Lung (tissue), 12 donors: ENCODE measurements around the gene NPAS3. TPM values are rescaled to one million over a fixed set of nuclear protein-coding genes. Genes with fewer than 3 reads are reported as not detected.

Experiments used
- ATAC-seq: fragments of 200-7000 bp; cut with Tn5 transposase; one replicate; pipeline ENCODE4 v1.9.1; 2020; ENCODE audit warnings: moderate number of reproducible peaks; ENCODE audit not compliant: insufficient read depth, low FRiP score
- DNase-seq, 3 donors: peaks; one replicate each; pipeline ENCODE4 v3.0.0-alpha.2; 2013 to 2017
- H3K27ac ChIP-seq, 2 donors: one replicate each; pipeline ENCODE4 v1.5.1; 2013; ENCODE audit warnings: mild to moderate bottlenecking in 2 of 2, moderate library complexity in 2 of 2, control low read depth in 1 of 2, inconsistent platforms in 1 of 2, low read depth in 1 of 2, low read length in 1 of 2
- H3K27me3 ChIP-seq, 3 donors: one replicate each; pipeline ENCODE4 v1.5.1; 2013; ENCODE audit warnings: low read length in 2 of 3; ENCODE audit not compliant: control insufficient read depth in 3 of 3, insufficient read depth in 3 of 3
- H3K36me3 ChIP-seq, 4 donors: one replicate each; pipeline ENCODE4 v1.5.1; 2013; ENCODE audit warnings: low read length in 4 of 4, mild to moderate bottlenecking in 1 of 4, moderate library complexity in 1 of 4; ENCODE audit not compliant: control insufficient read depth in 4 of 4, insufficient read depth in 4 of 4
- H3K4me1 ChIP-seq, 5 donors: one replicate each; pipeline ENCODE4 v1.5.1; 2013; ENCODE audit warnings: low read length in 5 of 5, mild to moderate bottlenecking in 2 of 5, moderate library complexity in 1 of 5; ENCODE audit not compliant: control insufficient read depth in 5 of 5, insufficient read depth in 5 of 5
- H3K4me3 ChIP-seq: one replicate; pipeline ENCODE4 v1.5.1; 2013; ENCODE audit warnings: mild to moderate bottlenecking, control low read depth, moderate library complexity
- H3K9ac ChIP-seq, 2 donors: one replicate each; pipeline ENCODE4 v1.5.1; 2013; ENCODE audit warnings: low read length in 2 of 2, control low read depth in 1 of 2; ENCODE audit not compliant: insufficient read depth in 1 of 2
- H3K9me3 ChIP-seq, 4 donors: one replicate each; pipeline ENCODE4 v1.5.1; 2013; ENCODE audit warnings: low read length in 3 of 4, mild to moderate bottlenecking in 1 of 4, moderate library complexity in 1 of 4; ENCODE audit not compliant: control insufficient read depth in 4 of 4, insufficient read depth in 3 of 4
- CTCF ChIP-seq: IDR thresholded peaks from 2 replicates; pipeline ENCODE4 v1.5.1; 2012; ENCODE audit warnings: mild to moderate bottlenecking; ENCODE audit errors: control extremely low read depth, extremely low read depth
- WGBS, 2 donors: extraction: QIAGEN DNeasy Blood & Tissue Kit; methylation state at CpG; one replicate each; pipeline ENCODE4 v1.1.7; 2013; 5-methylcytosine and 5-hydroxymethylcytosine counted together
- polyA plus RNA-seq, 2 donors: library from polyadenylated mRNA; stranded (reverse); fragments of 200-250 nt; gene quantifications; one replicate each; pipeline ENCODE4 v1.2.1, GENCODE V29; 2013
- total RNA-seq, 2 donors: library from RNA; depleted of rRNA in 1 of 2; stranded (reverse); fragments of >200 nt in 1 of 2; gene quantifications; one replicate each; pipeline ENCODE4 v1.2.1, GENCODE V29; 2014 to 2021
- donor health status: control.
- donor health status: control.
- donor health status: Bipolar disorder and iron deficiency.
- donor health status: healthy.
- donor health status: DM: yes; HTN: yes; CAD: no.

The NPAS3 gene
- total and polyA plus RNA-seq, 4 donors: 0.13 to 0.48 (median 0.33) TPM

- no peaks in the 10 kb centered on the region for H3K36me3 ChIP-seq
- no peaks in the 10 kb centered on the region for H3K4me1 ChIP-seq
- no peak overlapping the region for H3K4me3 ChIP-seq
- DNase-seq (no peak), ATAC-seq (no peak)
- TF ChIP-seq CTCF: no peak
- 54 to 59% methylated on average over 2 of the region's 2 CpGs for WGBS, 2 donors
- peaks cover 0 to 55% (median 39%) of the 10 kb centered on the region in 3 donors for H3K27me3 ChIP-seq
- H3K9ac ChIP-seq: no peak overlapping the region
- H3K9me3 ChIP-seq: no peaks in the 10 kb centered on the region
- no peak overlapping the region for H3K27ac ChIP-seq
Observed at GRCh38 chr14:32947792-32948191, 9.1 kb downstream of the NPAS3 start.

GRCh38 chr14:32950584-32950983 is 11.9 kb downstream of the NPAS3 start:
- DNase-seq (peak in 1 of 3 donors; percentile 6), ATAC-seq (no peak)
- WGBS, 2 donors: 61 to 80% methylated on average over 2 of the region's 2 CpGs
- peaks cover 0 to 39% (median 28%) of the 10 kb centered on the region in 3 donors for H3K27me3 ChIP-seq
- TF ChIP-seq CTCF: no peak
- H3K36me3 ChIP-seq: no peaks in the 10 kb centered on the region
- H3K27ac ChIP-seq: no peak overlapping the region
- no peaks in the 10 kb centered on the region for H3K4me1 ChIP-seq
- no peak overlapping the region for H3K4me3 ChIP-seq
- H3K9ac ChIP-seq: no peak overlapping the region
- no peaks in the 10 kb centered on the region for H3K9me3 ChIP-seq

GRCh38 chr14:32967421-32967820 is 28.7 kb downstream of the NPAS3 start:
- H3K9me3 ChIP-seq: no peaks in the 10 kb centered on the region
- TF ChIP-seq CTCF: no peak
- no peaks in the 10 kb centered on the region for H3K36me3 ChIP-seq
- H3K4me3 ChIP-seq: no peak overlapping the region
- H3K27ac ChIP-seq: no peak overlapping the region
- H3K27me3 ChIP-seq: peaks cover 0 to 3% (median 0%) of the 10 kb centered on the region in 3 donors
- DNase-seq: no peak
- no peak for ATAC-seq
- H3K4me1 ChIP-seq: no peaks in the 10 kb centered on the region
- 84 to 88% methylated on average over 3 of the region's 3 CpGs for WGBS, 2 donors
- no peak overlapping the region for H3K9ac ChIP-seq

GRCh38 chr14:32968972-32969544 is 30.4 kb downstream of the NPAS3 start:
- DNase-seq: no peak
- WGBS, 2 donors: 86 to 88% methylated on average over 2 of the region's 2 CpGs

More at GRCh38 chr14:32968972-32969544, 30.4 kb downstream of the NPAS3 start:
- ATAC-seq: no peak
- Histone ChIP-seq H3K27ac (no peak overlapping the region), H3K27me3 (peaks cover 0 to 7% (median 0%) of the 10 kb centered on the region in 3 donors), H3K9ac (no peak overlapping the region), H3K4me3 (no peak overlapping the region), H3K36me3 (no peaks in the 10 kb centered on the region), H3K9me3 (no peaks in the 10 kb centered on the region), H3K4me1 (no peaks in the 10 kb centered on the region)
- TF ChIP-seq CTCF: no peak
